B cell (primary cell): ENCODE results near the gene MTHFSD.

ENCODE experiments used
- EZH2 ChIP-seq: IDR thresholded peaks from 2 replicates; pipeline ENCODE4 v1.6.1; 2012; ENCODE audit warnings: borderline replicate concordance, low read depth, mild to moderate bottlenecking, moderate library complexity, low read length; ENCODE audit not compliant: insufficient read depth, poor library complexity, severe bottlenecking
- TF ChIP-seq, protein P1 (sequence below): fragments of 200-600 bp; IDR thresholded peaks from one replicate; pipeline ENCODE4 v1.8.0; 2022; ENCODE audit warnings: antibody characterized with exemption, mild to moderate bottlenecking

DNA sequence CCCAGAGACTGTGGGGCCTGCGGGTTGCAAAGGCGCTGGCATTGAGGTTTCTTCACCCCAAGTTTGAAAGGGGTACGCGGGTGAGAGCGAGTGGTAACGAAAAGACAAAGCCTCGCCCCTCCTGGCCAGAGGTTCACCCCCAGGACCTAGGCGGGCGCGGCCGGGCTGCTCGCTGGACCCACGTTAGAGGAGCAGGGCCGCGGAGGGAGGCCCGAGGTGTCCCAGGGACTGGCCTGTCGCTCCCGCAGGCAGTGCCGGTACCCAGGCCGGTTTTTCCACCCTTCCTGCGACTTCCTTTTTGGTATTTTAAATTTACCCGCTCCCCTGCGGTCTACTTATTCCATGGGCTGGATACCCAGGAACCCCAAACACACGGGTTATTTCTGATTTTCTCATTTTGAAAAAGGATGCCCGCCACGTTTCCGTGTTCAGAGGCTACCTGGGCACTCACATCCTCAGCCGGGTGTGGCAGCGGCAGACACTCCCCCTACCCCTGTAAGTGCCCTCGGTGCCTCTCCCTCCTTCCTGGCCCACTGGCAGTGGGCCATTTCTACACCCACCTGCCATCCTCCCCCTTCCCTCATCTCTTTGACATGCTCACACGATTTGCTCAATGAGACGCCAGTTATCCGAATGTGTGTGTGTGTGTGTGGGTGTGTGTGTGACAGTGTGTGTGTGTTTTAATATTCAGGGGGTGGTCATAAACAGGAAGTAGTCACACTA, 21.7 kb upstream of the MTHFSD start:
- TF ChIP-seq, protein P1, sequence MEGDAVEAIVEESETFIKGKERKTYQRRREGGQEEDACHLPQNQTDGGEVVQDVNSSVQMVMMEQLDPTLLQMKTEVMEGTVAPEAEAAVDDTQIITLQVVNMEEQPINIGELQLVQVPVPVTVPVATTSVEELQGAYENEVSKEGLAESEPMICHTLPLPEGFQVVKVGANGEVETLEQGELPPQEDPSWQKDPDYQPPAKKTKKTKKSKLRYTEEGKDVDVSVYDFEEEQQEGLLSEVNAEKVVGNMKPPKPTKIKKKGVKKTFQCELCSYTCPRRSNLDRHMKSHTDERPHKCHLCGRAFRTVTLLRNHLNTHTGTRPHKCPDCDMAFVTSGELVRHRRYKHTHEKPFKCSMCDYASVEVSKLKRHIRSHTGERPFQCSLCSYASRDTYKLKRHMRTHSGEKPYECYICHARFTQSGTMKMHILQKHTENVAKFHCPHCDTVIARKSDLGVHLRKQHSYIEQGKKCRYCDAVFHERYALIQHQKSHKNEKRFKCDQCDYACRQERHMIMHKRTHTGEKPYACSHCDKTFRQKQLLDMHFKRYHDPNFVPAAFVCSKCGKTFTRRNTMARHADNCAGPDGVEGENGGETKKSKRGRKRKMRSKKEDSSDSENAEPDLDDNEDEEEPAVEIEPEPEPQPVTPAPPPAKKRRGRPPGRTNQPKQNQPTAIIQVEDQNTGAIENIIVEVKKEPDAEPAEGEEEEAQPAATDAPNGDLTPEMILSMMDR, result no peak
- no peak for TF ChIP-seq EZH2
